Embryonic facial prominence (tissue), 1 donor: ENCODE data around the gene FRAS1.

Experiments
- DNase-seq: peaks from one replicate; pipeline ENCODE4 v3.0.0-alpha.2; 2016; ENCODE audit errors: extremely low spot score

FRAS1 gene

DNA sequence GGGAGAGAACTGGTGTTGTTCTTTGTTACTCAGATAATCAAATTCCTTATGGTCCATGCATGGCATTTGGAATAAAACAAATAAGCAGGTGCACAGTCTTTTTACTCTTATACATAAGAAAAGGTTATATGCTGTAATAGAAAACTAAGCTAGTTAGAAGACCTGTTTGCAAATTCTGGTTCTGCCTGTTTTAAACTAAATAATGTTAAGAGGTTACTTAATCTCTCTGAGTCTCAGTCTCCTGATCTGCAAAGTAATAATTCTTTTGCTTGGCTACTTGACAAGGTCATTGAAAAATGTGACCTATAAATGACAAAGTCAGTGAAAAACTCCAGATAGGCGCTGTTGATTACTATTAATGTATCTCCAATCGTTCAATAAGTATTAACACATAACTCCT, 451.9 kb downstream of the FRAS1 start:
- no peak for DNase-seq

DNA sequence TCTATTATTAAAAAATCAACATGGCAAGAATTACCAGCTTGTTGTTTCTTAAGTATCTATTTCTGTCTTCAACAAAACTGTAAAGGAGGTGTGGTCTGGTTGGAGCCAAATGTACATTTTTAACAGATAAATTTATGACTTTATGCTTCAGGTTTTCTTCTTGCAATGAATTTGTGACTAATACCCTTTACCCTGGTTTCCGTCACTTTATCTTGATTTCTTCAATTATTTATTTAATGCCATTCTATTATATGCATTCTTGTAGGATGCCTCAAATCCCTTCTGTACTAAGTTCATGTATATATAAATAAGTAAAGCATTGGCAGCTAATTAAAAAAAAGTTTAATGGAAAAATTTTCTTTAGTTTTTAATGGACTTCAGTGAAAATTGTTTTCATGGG, 453.0 kb downstream of the FRAS1 start:
- DNase-seq: no peak

DNA sequence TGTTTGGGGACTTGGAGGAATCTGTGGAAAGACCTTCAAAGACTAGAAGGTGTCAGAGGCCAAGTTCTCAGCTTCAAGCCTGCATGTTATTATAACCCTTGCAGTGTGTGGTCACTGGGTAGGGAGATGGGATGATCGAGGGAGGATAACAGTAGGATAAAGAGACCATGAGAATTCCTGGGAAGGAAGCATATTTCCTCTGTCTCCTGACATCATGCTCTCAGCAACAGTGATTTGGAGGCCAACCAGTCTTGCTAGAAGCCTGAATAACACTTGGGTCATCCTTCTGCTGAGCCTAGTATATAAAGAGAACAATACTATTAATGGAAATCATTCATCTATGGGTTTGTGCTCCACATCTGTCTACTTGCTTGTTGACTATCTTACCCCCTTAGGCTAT, 453.6 kb downstream of the FRAS1 start:
- no peak for DNase-seq

DNA sequence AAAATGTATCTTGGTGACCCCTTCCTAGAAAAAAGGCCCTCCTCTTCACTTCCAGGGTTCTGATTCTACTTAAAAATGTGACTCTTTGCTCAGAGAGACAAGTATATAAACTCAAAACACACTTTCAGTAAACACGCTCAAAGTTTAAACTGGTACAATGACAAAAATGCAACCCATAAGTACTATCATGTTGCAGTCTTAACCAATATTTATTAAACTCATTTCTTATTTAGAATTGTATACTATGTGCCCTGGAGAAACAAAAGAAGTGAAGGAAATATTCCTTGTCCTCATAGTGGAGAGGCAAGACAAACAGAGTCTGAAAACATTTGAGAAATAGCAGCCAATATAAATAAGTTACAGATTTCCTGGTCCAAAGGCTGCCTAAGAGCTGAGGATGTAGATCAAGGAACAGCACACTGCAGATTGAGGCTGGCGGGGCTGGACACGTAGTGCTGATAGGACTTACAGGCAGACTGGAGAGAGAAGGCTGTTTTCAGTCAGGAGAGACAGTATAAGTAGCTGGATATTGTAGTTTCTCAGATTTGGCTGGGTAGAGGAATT, 455.3 kb downstream of the FRAS1 start:
- DNase-seq: no peak

DNA sequence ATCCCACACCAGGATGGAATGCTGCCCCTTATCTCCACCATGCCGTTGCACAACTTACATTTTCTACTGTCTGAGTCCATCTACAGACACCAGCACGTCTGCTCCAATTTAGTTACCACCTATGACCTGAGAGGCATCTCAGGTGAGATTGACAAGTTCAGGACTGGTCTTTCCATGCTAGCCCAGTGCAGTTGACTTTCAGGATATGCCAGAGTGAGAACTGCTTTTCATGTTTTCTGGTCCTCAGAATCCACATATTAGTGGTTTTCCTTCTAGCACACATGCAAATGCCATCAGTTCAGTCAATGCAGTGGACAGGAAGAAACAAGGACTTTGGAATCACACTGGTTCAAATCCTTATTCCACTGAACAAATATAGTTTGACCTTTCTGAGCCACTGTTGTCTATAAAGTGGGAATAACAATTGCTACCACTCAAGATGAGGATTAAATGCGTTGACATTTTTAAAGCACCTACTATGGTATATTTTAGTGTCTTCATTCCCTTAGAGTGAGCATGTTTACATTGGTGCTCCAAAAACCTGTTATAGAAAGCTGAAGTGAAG, 456.4 kb downstream of the FRAS1 start:
- no peak for DNase-seq

DNA sequence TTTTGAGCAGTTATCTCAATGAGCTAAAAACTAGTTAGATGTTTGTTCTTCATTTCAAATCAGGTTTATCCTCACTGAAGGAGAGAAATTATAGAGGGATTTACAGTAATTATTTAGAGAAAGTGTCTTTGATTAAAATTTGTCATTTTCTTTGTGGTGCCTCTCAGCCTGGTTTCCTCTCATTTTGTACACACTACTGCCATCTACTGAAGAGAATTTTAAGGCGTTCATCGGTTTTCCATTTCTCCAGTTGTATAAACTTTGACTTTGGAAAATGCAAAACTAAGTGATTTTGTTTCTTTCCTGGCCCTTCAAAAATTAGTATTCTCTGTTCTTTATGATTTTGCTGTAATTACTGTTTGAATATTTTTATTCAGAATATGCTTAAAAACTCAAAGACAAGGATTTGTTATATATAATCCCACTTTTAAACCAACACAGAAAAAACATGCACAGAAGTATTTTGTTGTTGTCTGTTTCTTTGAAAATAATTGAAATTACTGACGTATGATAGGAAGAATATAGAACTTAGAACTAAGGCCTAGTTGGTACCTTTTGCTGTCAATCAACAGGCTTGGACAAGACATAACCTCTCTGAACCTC, 460.0 kb downstream of the FRAS1 start:
- DNase-seq: no peak

DNA sequence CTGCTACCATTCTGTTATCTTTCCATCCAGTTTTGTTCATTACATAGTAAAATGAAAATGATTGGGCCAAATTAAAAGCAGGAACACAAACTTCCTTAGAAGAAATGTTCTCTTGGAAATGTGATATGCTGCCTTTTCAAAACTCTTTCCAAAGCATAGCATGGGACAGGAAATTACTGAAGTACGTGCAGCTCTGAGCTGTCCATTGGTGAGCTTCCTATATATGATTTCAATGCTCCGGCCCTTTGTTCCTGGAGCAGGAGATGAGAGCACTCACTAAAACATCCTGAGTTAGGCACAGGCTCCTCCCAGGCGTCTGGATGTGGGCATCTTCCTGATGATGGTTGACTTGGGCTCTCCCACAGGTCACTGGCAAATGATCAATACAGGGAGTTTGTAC, 461.4 kb downstream of the FRAS1 start:
- no peak for DNase-seq

DNA sequence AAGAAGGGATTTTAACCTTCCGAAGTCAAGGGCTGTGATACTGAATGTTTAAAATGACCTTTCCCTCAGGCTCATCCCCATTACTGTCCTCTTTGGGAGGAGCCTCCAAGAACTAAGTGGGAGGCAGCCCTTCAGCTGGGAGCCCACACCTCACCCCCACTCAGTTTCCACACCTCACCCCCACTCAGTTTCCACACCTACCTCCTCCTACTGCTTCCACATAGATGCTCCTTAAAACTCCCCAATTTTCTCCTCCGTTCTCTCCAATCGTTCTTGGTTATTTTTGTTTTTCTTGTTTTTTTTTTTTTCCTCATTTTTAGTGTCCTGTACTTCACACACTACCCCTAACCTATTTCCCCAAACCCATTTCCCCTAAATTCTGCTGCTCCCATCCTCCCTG, 462.8 kb downstream of the FRAS1 start:
- DNase-seq: no peak

DNA sequence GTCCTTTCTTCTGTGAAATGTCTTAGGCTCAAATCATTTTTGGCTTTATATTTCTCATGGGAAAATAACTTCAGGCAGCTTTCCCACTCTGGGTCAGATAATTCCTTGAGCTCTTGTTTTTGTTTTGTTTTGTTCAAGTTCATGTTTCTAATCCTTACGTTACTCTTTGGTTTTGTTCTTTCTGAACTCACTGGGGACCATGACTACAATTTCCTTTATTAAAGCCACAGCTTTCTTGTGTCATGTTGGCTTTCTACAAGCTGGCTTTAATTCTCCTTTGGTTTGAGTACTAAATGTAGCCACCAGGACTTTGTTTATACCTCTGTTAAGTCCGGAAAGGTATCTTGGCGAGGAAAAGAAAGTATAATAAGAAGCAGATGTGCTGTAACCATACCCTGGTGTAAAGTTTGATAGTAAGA, 463.7 kb downstream of the FRAS1 start:
- DNase-seq: no peak

DNA sequence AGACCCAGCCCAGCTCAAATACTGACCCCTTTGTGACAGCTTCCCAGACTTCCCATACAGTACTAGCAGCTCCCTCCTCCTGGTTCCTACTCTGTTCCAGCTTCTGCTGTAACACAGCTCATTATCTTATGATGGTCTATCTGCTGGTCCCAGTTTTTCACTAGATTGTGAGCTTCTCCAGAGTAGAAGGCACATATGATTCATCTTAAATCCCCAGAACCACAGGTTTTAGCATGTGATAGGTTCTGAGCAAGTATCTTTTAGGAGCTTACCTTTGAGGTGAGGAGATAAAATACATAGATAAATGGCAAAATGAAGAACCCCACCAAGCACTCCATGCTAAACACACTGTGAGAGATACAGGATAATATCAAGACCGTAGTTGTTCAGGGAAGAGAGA, 466.9 kb downstream of the FRAS1 start:
- no peak for DNase-seq

DNA sequence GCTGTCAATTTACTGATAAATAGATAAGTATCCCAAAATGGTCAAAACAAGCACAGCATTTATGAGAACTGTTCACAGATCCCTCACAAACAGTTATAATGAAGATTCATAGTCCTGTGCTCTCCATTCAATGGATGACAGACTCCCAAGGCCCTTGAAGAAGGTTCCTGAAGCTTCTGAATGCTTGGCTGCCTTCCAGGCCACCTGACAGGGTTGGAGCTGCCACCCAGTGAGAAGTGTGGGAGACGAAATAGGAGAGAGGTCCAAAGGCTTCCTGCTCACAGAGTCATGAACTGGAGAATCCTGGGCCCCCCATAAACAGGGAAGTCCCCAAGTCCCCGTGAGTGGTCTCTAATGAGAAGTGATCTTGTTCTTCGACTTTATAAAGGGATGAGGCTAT, 468.4 kb downstream of the FRAS1 start:
- no peak for DNase-seq

DNA sequence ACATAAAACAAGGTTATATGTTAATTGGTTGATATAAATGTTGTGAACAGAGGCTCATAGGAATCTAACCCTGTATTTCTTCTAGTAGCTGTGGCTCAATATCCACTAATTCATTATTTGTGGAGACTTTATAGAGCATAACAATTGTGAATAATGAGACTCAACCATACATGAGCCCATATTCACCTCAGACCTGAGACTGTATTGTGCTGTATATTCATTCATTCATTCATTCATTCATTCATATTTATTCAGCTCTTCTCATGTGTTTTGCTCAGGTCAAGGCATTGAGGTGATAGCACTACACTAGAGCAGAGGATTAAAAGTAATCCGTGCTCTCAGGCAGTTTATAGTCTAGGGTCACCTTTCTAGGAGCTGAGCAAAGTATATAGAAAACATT, 470.0 kb downstream of the FRAS1 start:
- DNase-seq: no peak

DNA sequence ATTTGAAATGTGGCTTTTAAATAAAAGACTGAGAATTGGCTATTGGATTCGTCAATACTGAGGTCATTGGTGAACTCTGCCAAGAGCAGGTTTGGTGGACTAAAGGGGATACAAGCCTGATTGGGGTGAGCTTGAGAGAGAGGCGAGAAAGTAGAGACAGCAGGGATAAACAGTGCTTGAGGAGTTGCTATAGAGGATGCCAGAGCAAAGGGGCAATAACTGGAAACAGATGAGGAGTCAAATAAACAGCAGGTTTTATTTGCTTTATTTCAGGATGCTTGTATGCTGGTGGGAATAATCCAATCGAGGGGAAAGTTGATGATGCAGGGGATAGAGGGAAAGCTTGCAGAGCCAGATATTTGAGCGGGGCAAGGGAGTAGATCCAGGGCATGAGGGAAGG, 470.4 kb downstream of the FRAS1 start:
- no peak for DNase-seq

DNA sequence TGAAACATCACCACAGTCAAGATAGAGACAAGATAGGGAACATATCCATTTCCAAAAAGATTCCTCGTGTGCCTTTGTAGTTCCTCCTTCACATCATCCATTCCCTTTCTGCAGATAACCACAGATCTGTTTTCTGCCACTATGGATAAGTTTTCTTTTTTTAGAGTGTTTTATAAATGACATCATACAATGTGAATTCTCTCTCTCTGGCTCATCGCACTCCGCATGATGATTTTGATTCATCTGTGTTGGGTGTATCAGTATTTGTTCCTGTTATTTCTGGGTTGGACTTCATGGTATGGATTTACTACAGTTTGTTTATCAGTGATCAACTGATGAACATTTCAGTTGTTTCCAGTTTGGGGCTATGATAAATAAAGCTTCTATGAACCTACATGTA, 471.2 kb downstream of the FRAS1 start:
- no peak for DNase-seq

DNA sequence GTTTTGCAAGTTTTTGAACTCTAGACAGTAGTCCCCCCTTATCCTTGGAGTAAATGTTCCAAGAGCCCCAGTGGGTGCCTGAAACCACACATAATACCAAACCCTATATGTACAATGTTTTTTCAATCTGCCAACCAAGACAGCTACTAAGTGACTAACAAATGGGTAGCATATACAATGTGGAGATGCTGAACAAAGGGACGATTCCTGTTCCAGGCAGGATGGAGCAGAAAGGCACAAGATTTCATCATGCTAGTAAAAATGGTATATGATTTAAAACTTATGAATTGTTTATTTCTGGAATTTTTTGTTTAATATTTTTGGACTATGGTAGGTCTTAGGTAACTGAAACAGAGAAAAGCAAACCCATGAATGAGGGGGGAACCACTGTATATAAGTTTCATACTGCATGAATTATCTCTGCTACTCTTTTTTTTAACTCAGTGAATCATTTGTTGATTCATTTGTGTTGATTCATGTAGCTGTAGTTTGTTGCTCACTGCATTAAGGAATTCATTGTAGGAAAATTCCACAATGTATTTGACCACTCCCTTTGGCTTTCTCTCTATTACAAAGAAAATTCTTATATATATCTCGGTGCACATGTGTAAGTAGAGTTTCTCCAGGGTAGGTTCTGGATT, 472.6 kb downstream of the FRAS1 start:
- DNase-seq: no peak

DNA sequence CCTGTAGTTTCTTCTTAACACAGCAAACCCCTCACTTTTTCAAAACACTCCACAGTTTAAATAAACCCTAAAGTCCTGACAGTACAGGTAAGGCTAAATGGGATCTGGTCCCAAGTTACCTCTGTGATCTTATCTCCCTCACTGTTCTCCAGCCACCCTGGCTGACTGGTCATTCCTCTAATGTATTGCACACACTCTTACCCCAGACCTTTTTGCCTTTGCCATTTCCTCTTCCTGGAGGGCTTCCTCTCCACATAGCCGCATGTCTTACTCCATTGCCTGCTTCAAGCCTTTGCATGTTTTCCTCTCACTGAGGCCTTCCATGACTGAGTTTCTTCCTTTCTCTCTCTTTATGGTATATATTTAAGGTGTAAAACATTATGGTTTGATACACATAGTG, 474.9 kb downstream of the FRAS1 start:
- no peak for DNase-seq

DNA sequence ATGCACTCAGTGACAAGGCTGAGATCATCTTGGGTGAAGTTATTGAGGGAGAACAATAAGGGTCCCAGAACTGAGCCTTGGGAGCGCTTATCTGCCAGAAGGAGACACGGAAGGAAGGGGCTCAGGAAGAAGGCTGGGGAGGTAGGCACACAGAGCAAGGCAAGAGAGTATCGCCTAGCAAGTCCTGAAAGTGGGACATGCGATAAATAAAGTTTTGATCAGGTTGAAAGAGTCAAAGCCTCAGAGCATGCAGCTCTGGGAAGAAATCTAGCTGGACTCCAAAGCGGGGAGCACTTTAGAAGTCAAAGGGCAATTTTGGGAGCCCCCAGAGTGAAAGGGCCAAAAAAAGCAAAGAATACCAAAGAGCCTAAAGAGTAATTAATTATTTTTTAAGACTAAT, 476.7 kb downstream of the FRAS1 start:
- DNase-seq: no peak

DNA sequence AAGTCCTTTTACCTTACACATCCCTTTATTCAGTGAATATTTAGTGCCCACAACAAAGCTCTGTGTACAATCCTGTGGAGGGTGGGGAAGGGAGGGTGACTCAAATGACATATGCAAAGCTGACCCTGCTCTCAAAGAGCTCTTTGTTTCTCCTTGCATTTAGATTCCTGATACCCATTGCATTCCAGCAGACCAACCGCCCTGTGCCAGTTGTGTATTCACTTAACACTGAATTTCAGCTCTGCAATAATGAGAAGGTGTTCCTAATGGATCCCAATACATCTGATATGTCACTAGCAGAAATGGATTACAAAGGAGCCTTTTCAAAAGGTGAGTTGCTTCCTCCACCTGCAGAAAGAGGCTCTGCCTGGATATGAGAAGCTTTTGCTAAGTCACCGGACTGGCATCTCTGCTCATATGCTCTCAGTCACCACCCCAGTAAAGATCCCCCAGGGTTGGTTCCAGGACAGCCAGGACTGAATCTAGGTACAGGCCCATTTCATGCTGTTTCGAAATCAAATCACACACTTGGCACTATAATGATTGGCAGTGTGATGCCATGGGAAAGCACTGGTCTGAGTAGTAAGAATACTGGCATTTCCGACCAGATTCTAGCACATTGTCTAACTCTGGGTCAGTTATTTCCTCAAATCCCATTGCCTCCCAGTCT, 477.3 kb downstream of the FRAS1 start:
- DNase-seq: no peak

DNA sequence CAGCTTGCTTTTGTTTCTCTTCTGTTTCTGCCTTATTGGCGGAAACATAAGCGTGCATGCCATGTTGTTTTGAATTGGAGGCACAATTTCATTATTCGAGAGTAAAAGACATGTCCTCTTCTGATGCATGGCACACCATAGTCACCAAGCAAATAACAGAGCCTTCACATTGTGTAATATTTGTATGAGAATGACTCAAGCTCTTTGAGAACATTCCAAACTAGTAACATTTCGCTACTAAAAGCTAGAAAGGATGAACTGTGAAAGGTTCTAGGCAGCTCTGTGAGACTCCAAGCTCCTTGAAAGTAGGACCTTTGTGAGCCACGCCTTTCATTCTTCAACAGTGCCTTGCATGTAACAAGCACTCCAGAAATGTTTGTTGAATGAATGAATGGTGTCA, 485.2 kb downstream of the FRAS1 start:
- DNase-seq: no peak

DNA sequence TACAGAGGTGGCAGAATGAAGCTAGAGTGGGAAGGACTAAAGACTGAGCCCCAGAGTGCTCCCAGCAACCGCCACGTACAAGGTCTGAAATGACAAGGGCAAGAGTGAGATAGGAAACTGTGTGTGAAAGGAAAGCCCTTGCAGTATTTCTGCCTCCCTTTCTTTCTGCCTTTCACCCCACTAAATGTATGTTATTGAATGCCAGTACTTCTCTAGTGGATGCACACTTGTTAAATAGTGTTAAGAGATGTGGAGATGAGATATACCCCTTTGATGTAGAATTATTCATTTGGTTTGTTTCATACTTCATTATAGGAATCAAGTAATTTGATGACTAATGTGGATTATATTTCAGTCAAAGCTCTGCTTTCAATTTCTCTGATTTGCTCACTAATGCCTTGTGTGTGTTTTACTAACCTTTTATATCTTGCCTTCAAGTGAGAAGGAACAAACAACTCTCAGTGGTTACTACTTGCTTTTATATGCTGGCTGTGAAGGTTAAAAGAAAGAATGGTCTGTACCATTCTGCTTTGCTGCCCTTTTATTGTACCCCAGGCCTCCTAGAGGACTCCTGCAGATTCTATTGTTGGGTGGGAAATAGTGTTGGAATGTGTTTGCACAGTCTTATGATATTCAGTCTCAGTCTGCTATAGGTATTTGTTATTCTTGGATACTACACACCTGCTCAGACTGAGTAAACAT, 486.5 kb downstream of the FRAS1 start:
- DNase-seq: no peak

DNA sequence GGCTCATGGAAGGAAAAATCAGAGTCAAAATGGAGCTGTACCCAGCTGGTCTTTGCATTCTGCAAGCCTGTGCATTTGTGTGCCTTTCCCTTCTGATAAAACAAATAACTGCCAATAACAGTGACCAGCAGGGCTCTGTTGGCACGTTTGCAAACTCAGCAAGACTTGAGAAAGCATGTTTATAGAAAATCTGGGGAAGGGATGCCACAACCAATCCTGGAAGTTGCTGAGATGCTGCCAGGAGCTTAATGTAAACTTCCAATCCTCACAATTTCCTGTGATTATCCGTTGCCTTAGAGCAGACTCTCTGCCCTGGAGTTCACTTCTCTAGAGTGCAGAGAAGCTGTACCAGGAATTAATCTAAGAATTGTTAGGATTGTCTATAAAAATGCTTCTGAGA, 487.6 kb downstream of the FRAS1 start:
- no peak for DNase-seq
